ENCODE results near the gene CDC37. TPM values are rescaled to one million over a fixed set of nuclear protein-coding genes. Genes with fewer than 3 reads are reported as not detected.
"Not testable (repeated sequence)": the region's sequence is repeated elsewhere in the genome, so short reads cannot be mapped to it uniquely, and the experiment has no call there.

Gene CDC37
- polyA plus RNA-seq, 1 experiment = 268 TPM

GRCh38 chr19:10404888-10405820 lies 1.8 kb upstream of the CDC37 start:
- Histone ChIP-seq H3K27me3 (ENCODE audit: control insufficient read depth, insufficient read depth, low read length) (no peaks in the 10 kb centered on the region), H3K9me3 (ENCODE audit: control insufficient read depth, insufficient read depth, low read length) (no peaks in the 10 kb centered on the region), H3K4me3 (ENCODE audit: low read depth, low read length) (peak overlapping the region; percentile 99), H3K27ac (ENCODE audit: low read depth, low read length) (no peak overlapping the region)
- DNase-seq (ENCODE audit: low read depth, low spot score) = no peak
- TF ChIP-seq CTCF (IDR thresholded peaks at IDR 0.05; ENCODE audit: low read depth, low read length) = no peak
- ChIA-PET CTCF (interaction anchor here (0.5 to 6.3 kb wide), 19 partner anchors 11 to 448 kb away, joined by 3 to 87 read pairs (median 6); no protein-coding TSS in a partner anchor), POLR2A (interaction anchor here (0.6 to 0.7 kb wide), 3 partner anchors 71 to 312 kb away, joined by 3 read pairs; no protein-coding TSS in a partner anchor)

DNA sequence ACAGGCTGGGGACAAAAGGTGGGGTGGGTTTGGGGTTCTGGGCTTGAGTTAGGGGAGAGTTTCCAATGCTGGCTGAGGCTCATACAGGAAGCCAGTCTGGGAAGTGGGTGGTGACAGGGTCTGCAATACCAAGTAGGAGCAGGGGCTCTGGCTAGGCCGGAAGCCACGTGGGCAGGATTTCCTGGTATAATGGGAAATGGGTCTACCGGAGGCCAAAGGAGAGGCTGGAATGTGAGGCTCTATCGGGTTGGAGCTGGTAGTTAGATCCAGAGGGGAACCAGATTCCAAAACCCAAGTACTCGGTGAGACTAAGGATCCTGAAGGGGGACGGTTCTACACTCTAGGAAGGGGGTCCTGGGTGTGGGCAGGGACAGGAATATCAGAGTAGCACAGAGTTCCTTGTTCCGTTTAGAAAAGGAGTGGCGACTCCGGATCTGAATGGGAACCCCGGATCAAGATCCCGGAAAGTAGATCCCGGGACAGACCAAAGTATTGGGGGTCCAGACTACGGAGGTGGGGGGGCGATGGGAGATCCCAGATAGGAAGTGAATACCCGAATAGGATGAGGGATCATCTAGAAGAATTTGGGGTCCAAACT lies 802 bp downstream of the CDC37 start:
- no peak for DNase-seq (ENCODE audit: low read depth, low spot score)

GRCh38 chr19:10399878-10400277 lies 3.5 kb downstream of the CDC37 start:
- POLR2A ChIA-PET = interaction anchor here (0.6 kb wide), 1 partner anchor 188 kb away, joined by 3 read pairs; no protein-coding TSS in a partner anchor

More for the DNA sequence above, 802 bp downstream of the CDC37 start:
- peak overlapping the region; percentile 52 for H3K27ac ChIP-seq (ENCODE audit: low read depth, low read length)
- no peaks in the 10 kb centered on the region for H3K9me3 ChIP-seq (ENCODE audit: control insufficient read depth, insufficient read depth, low read length)
- POLR2A ChIA-PET = no interaction called here
- TF ChIP-seq CTCF (IDR thresholded peaks at IDR 0.05; ENCODE audit: low read depth, low read length) = no peak
- CTCF ChIA-PET = interaction anchor here (1.1 to 6.3 kb wide), 5 partner anchors 12 to 143 kb away, joined by 4 to 87 read pairs (median 4); no protein-coding TSS in a partner anchor
- no peaks in the 10 kb centered on the region for H3K27me3 ChIP-seq (ENCODE audit: control insufficient read depth, insufficient read depth, low read length)
- H3K4me3 ChIP-seq (ENCODE audit: low read depth, low read length) = peak overlapping the region; percentile 99

DNA sequence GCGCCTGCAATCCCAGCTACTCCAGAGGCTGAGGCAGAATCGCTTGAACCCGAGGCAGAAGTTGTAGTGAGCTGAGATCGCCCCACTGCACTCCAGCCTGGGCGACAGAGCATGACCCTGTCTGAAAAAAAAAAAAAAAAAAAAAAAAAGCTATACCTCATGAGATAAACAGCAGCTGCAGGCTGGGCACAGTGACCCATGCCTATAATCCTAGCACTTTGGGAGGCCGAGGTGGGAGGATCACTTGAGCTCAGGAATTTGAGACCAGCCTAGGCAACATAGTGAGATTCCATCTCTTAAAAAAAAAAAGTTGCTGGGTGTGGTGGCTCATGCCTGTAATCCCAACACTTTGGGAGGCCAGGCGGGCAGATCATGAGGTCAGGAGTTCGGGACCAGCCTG lies 4.0 kb downstream of the CDC37 start:
- not testable (repeated sequence) for H3K4me3 ChIP-seq (ENCODE audit: low read depth, low read length); DNase-seq (ENCODE audit: low read depth, low spot score); H3K27me3 ChIP-seq (ENCODE audit: control insufficient read depth, insufficient read depth, low read length); H3K27ac ChIP-seq (ENCODE audit: low read depth, low read length); H3K9me3 ChIP-seq (ENCODE audit: control insufficient read depth, insufficient read depth, low read length)
- POLR2A ChIA-PET = interaction anchor here (0.6 kb wide), 1 partner anchor 187 kb away, joined by 3 read pairs; no protein-coding TSS in a partner anchor
- CTCF ChIA-PET = interaction anchor here (1.3 to 4.1 kb wide), 3 partner anchors 8 to 141 kb away, joined by 5 to 18 read pairs (median 18); no protein-coding TSS in a partner anchor

More at GRCh38 chr19:10399878-10400277, 3.5 kb downstream of the CDC37 start:
- no peaks in the 10 kb centered on the region for H3K9me3 ChIP-seq (ENCODE audit: control insufficient read depth, insufficient read depth, low read length)
- TF ChIP-seq CTCF (IDR thresholded peaks at IDR 0.05; ENCODE audit: low read depth, low read length) = no peak
- no peak overlapping the region for H3K4me3 ChIP-seq (ENCODE audit: low read depth, low read length)
- CTCF ChIA-PET = interaction anchor here (0.7 to 4.1 kb wide), 4 partner anchors 9 to 84 kb away, joined by 3 to 18 read pairs (median 12); no protein-coding TSS in a partner anchor
- no peaks in the 10 kb centered on the region for H3K27me3 ChIP-seq (ENCODE audit: control insufficient read depth, insufficient read depth, low read length)
- no peak overlapping the region for H3K27ac ChIP-seq (ENCODE audit: low read depth, low read length)
- no peak for DNase-seq (ENCODE audit: low read depth, low spot score)

DNA sequence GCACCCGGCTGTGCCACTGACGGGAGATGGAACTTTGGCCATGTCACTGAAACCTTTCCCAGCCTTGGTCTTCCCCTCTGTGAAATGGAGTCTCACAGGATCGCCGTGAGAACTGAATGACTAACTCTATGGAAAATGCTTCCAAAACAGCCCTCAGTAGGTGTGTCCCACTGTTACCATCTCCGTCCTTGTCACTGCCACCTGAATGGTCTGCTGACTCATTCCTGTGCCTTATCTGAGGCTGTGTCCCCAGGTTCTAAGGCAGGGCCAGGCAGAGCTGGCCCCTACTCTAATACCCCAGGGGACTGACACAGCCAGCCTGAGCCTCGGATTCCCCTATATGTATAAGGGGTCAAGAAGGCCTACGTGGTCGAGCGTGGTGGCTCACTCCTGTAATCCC lies 4.5 kb downstream of the CDC37 start:
- no peak for DNase-seq (ENCODE audit: low read depth, low spot score)
- H3K27ac ChIP-seq (ENCODE audit: low read depth, low read length) = no peak overlapping the region
- H3K4me3 ChIP-seq (ENCODE audit: low read depth, low read length) = no peak overlapping the region
- no peaks in the 10 kb centered on the region for H3K27me3 ChIP-seq (ENCODE audit: control insufficient read depth, insufficient read depth, low read length)
- ChIA-PET POLR2A (no interaction called here), CTCF (interaction anchor here (1.3 to 4.1 kb wide), 3 partner anchors 7 to 140 kb away, joined by 5 to 18 read pairs (median 18); no protein-coding TSS in a partner anchor)
- TF ChIP-seq CTCF (IDR thresholded peaks at IDR 0.05; ENCODE audit: low read depth, low read length) = no peak
- H3K9me3 ChIP-seq (ENCODE audit: control insufficient read depth, insufficient read depth, low read length) = no peaks in the 10 kb centered on the region

Data from AG04450 (cell line).